ENCODE data around the gene AMDHD2. TPM values are rescaled to one million over a fixed set of nuclear protein-coding genes. Genes with fewer than 3 reads are reported as not detected.

AMDHD2 gene
- total RNA-seq, 1 donor from 2014 or later, result 59.2 TPM

- no peak for DNase-seq
Measured at GRCh38 chr16:2483939-2484897, 36.0 kb upstream of the AMDHD2 start.

- DNase-seq, result no peak
Measured at GRCh38 chr16:2484898-2485508, 35.2 kb upstream of the AMDHD2 start.

GRCh38 chr16:2485811-2486507 is 34.2 kb upstream of the AMDHD2 start:
- no peak for DNase-seq

GRCh38 chr16:2486645-2487516 is 33.3 kb upstream of the AMDHD2 start:
- peak; percentile 27 for DNase-seq

- no peak for DNase-seq
Measured at GRCh38 chr16:2487517-2487842, 32.7 kb upstream of the AMDHD2 start.

GRCh38 chr16:2487903-2488531 is 32.2 kb upstream of the AMDHD2 start:
- DNase-seq, result no peak

- DNase-seq, result no peak
Measured at GRCh38 chr16:2489581-2489980, 30.6 kb upstream of the AMDHD2 start.

- no peak for DNase-seq
Measured at GRCh38 chr16:2490190-2491105, 29.7 kb upstream of the AMDHD2 start.

- no peak for DNase-seq
Measured at GRCh38 chr16:2492292-2492691, 27.9 kb upstream of the AMDHD2 start.

GRCh38 chr16:2493605-2494004 is 26.6 kb upstream of the AMDHD2 start:
- DNase-seq, result no peak

- DNase-seq, result no peak
Measured at GRCh38 chr16:2494616-2495015, 25.6 kb upstream of the AMDHD2 start.

GRCh38 chr16:2495041-2495440 is 25.1 kb upstream of the AMDHD2 start:
- no peak for DNase-seq

- no peak for DNase-seq
Measured at GRCh38 chr16:2496223-2497115, 23.7 kb upstream of the AMDHD2 start.

GRCh38 chr16:2497116-2497630 is 23.0 kb upstream of the AMDHD2 start:
- no peak for DNase-seq

GRCh38 chr16:2497695-2498484 is 22.3 kb upstream of the AMDHD2 start:
- DNase-seq, result no peak

GRCh38 chr16:2498531-2499253 is 21.5 kb upstream of the AMDHD2 start:
- DNase-seq, result no peak

- no peak for DNase-seq
Measured at GRCh38 chr16:2499454-2499853, 20.7 kb upstream of the AMDHD2 start.

- no peak for DNase-seq
Measured at GRCh38 chr16:2499890-2500429, 20.2 kb upstream of the AMDHD2 start.
